ENCODE results near the gene SUMO3. TPM values are rescaled to one million over a fixed set of nuclear protein-coding genes. Genes with fewer than 3 reads are reported as not detected.

The SUMO3 gene
- total and polyA plus RNA-seq, 2 experiments from 2014 or later = 90.8 to 103 TPM

DNA sequence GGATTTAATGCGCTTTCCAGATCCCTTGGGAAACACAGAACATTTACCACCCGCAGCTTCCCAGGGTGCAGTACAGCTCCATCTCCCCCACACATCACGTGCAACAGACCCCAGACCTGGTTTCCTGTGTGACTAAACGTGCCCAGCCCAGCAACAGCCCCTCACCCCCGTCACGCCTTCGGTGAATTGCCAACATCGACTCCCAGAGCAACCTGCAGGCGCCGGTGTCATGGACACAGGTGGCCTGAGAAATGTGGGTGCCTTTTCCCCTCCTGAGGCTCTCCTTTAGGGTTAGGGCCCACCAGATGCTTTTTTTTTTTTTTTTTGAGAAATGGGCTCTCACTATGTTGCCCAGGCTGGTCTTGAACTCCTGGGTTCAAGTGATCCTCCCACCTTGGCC, 24.2 kb upstream of the SUMO3 start:
- peaks cover 11% of the 10 kb centered on the region for H3K27me3 Mint-ChIP-seq (ENCODE audit: insufficient read depth, low read depth, poor library complexity)
- H3K4me3 Mint-ChIP-seq = no peak overlapping the region
- no peaks in the 10 kb centered on the region; the same call in 1 of the 2 replicates for H3F3A ChIP-seq (replicated peaks; ENCODE audit: low read depth)
- peaks cover 13% of the 10 kb centered on the region for H3K4me1 Mint-ChIP-seq
- no peaks in the 10 kb centered on the region for H3K36me3 ChIP-seq (ENCODE audit: insufficient read depth)
- no peak for DNase-seq (ENCODE audit: low spot score)
- no peak overlapping the region for H3K27ac Mint-ChIP-seq
- H3K36me3 Mint-ChIP-seq (ENCODE audit: low read depth) = no peaks in the 10 kb centered on the region
- no peak overlapping the region for H3K4me3 ChIP-seq
- no peak overlapping the region for H3K27ac ChIP-seq (ENCODE audit: low read depth)
- no peak overlapping the region for H2AFZ ChIP-seq
- no peak for ATAC-seq
- H3K79me2 ChIP-seq (replicated peaks; ENCODE audit: insufficient read depth) = no peaks in the 10 kb centered on the region
- no peaks in the 10 kb centered on the region for H3K27me3 ChIP-seq (ENCODE audit: insufficient read depth)
- H3K4me2 ChIP-seq = no peak overlapping the region
- H3K4me1 ChIP-seq (ENCODE audit: insufficient read depth) = peaks cover 11% of the 10 kb centered on the region
- H3K9me2 ChIP-seq (ENCODE audit: insufficient read depth) = no peaks in the 10 kb centered on the region
- TF ChIP-seq ZNF331 (CRISPR knock-in tag; IDR thresholded peaks at IDR 0.05; ENCODE audit: low read depth) (no peak), CREB1 (CRISPR knock-in tag; IDR thresholded peaks at IDR 0.05; ENCODE audit: low read depth) (no peak), CTCF (conservative IDR thresholded peaks at IDR 0.05; ENCODE audit: low read depth in 2 of 2) (no peak), STAT1 (IDR thresholded peaks at IDR 0.05; ENCODE audit: unreplicated experiment) (no peak), REST (IDR thresholded peaks at IDR 0.05; ENCODE audit: unreplicated experiment) (no peak), EZH2phosphoT487 (IDR thresholded peaks at IDR 0.05; ENCODE audit: unreplicated experiment) (no peak), ZNF114 (CRISPR knock-in tag; IDR thresholded peaks at IDR 0.05) (no peak), JUNB (IDR thresholded peaks at IDR 0.05; ENCODE audit: unreplicated experiment) (no peak), NANOG (IDR thresholded peaks at IDR 0.05; ENCODE audit: borderline replicate concordance) (no peak), POLR2AphosphoS5 (IDR thresholded peaks at IDR 0.05; ENCODE audit: low read depth) (no peak)
- no peaks in the 10 kb centered on the region for H4K20me1 ChIP-seq (replicated peaks; ENCODE audit: insufficient read depth)
- H3K9me3 Mint-ChIP-seq = no peaks in the 10 kb centered on the region

DNA sequence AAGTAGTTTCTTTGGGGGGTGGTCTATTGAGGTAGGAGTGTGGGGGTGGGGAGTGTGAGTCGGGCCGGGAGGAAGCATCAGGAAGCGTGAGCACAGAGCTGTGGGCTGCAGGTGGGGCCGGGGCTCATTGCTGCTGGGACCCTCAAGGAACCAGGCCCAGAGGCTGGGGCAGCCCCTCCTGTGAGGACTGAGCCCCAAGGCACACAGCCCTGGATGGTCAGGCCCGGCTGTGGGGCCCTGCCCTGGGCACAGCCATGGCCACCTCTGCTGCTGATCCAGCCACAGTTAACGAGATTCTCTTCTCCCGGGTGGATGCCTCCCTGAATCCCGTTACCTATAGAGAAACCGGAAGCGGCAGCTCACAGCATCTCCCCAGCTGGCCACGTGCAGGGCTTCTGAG, 22.9 kb upstream of the SUMO3 start:
- H3F3A ChIP-seq (replicated peaks; ENCODE audit: low read depth) = no peaks in the 10 kb centered on the region; the same call in 1 of the 2 replicates
- no peaks in the 10 kb centered on the region for H3K79me2 ChIP-seq (replicated peaks; ENCODE audit: insufficient read depth)
- H3K27ac ChIP-seq (ENCODE audit: low read depth) = no peak overlapping the region
- H2AFZ ChIP-seq = no peak overlapping the region
- Mint-ChIP-seq H3K36me3 (ENCODE audit: low read depth) (no peaks in the 10 kb centered on the region), H3K4me3 (no peak overlapping the region), H3K27me3 (ENCODE audit: insufficient read depth, low read depth, poor library complexity) (peaks cover 12% of the 10 kb centered on the region), H3K4me1 (peaks cover 5% of the 10 kb centered on the region; the same call in 2 of the 3 replicates), H3K9me3 (no peaks in the 10 kb centered on the region), H3K27ac (no peak overlapping the region)
- no peak overlapping the region for H3K4me3 ChIP-seq
- no peak overlapping the region for H3K4me2 ChIP-seq
- no peaks in the 10 kb centered on the region for H3K9me2 ChIP-seq (ENCODE audit: insufficient read depth)
- no peak for ATAC-seq
- no peaks in the 10 kb centered on the region for H3K36me3 ChIP-seq (ENCODE audit: insufficient read depth)
- H4K20me1 ChIP-seq (replicated peaks; ENCODE audit: insufficient read depth) = no peaks in the 10 kb centered on the region
- DNase-seq (ENCODE audit: low spot score) = no peak
- H3K27me3 ChIP-seq (ENCODE audit: insufficient read depth) = no peaks in the 10 kb centered on the region
- H3K4me1 ChIP-seq (ENCODE audit: insufficient read depth) = peaks cover 7% of the 10 kb centered on the region; the same call in 1 of the 2 replicates
- TF ChIP-seq STAT1 (IDR thresholded peaks at IDR 0.05; ENCODE audit: unreplicated experiment) = no peak
- no peak for TF ChIP-seq REST (IDR thresholded peaks at IDR 0.05; ENCODE audit: unreplicated experiment)
- no peak for TF ChIP-seq JUNB (IDR thresholded peaks at IDR 0.05; ENCODE audit: unreplicated experiment)
